ENCODE data around the gene FGGY. TPM values are rescaled to one million over a fixed set of nuclear protein-coding genes. Genes with fewer than 3 reads are reported as not detected.

FGGY gene
- total RNA-seq, 1 experiment from 2014 or later, result 14.6 TPM

GRCh38 chr1:59771361-59771760 is 474.5 kb downstream of the FGGY start:
- H3K79me1 ChIP-seq (ENCODE audit: insufficient read depth, low read depth, low read length, poor library complexity, severe bottlenecking), result no peaks in the 10 kb centered on the region
- no peaks in the 10 kb centered on the region for H3K79me2 ChIP-seq (ENCODE audit: insufficient read depth, low read length)
- no peak overlapping the region for H3K56ac ChIP-seq (ENCODE audit: insufficient read length, low read depth, low read length)
- no peaks in the 10 kb centered on the region for H3K27me3 ChIP-seq (ENCODE audit: insufficient read depth, low read length)
- H3T11ph ChIP-seq (ENCODE audit: low read length), result no peak overlapping the region
- Mint-ChIP-seq H3K27me3 (ENCODE audit: low read depth) (no peaks in the 10 kb centered on the region), H3K4me1 (peaks cover 6 to 11% of the 10 kb centered on the region in 2 experiments), H3K4me3 (no peak overlapping the region), H3K9me3 (no peaks in the 10 kb centered on the region), H3K27ac (no peak overlapping the region), H3K36me3 (ENCODE audit: insufficient read depth in 1 of 3, low read depth in 3 of 3) (no peaks in the 10 kb centered on the region)
- H4K8ac ChIP-seq (replicated peaks; ENCODE audit: insufficient read length, low read depth, low read length), result no peak overlapping the region
- H4K91ac ChIP-seq (ENCODE audit: insufficient read length, low read depth, low read length), result no peak overlapping the region
- no peaks in the 10 kb centered on the region for H3K4me1 ChIP-seq (ENCODE audit: insufficient read depth, low read length)
- no peak for TF ChIP-seq CTCF (conservative IDR thresholded peaks at IDR 0.05)
- no peak overlapping the region for H3K4ac ChIP-seq (ENCODE audit: low read depth, low read length)
- no CpG with 5 or more reads among the region's 3 CpGs for WGBS (ENCODE audit: extremely low coverage, insufficient read length, low lambda C conversion rate)
- no peaks in the 10 kb centered on the region for H4K20me1 ChIP-seq (ENCODE audit: control insufficient read depth, insufficient read depth, insufficient read length)
- no peak overlapping the region for H2BK12ac ChIP-seq (ENCODE audit: insufficient read length, low read depth, low read length)
- H3K9me3 ChIP-seq (ENCODE audit: control insufficient read depth, low read depth, low read length), result no peaks in the 10 kb centered on the region
- no peak overlapping the region for H3K27ac ChIP-seq (ENCODE audit: insufficient read length, low read depth, low read length)
- no peak overlapping the region for H3K9ac ChIP-seq (ENCODE audit: extremely low read depth, insufficient read length, low read length)
- no peak overlapping the region for H2AK5ac ChIP-seq (ENCODE audit: insufficient read length, low read length)
- no peak overlapping the region for H3K14ac ChIP-seq (ENCODE audit: insufficient read depth, low read length)
- no peak overlapping the region for H3K4me2 ChIP-seq (ENCODE audit: insufficient read depth, insufficient read length, low read length)
- no peak overlapping the region for H3K18ac ChIP-seq (ENCODE audit: insufficient read length, low read depth, low read length)
- no peak overlapping the region for H2BK20ac ChIP-seq (ENCODE audit: low read depth, low read length, poor library complexity, severe bottlenecking)
- no peak overlapping the region for H2BK120ac ChIP-seq (ENCODE audit: low read depth, low read length, poor library complexity, severe bottlenecking)
- no peaks in the 10 kb centered on the region for H3K23me2 ChIP-seq (ENCODE audit: insufficient read length, low read depth, low read length, poor library complexity, severe bottlenecking)
- no peak overlapping the region for H2BK15ac ChIP-seq (ENCODE audit: low read depth, low read length)
- no peak overlapping the region for H3K23ac ChIP-seq (ENCODE audit: insufficient read length, low read depth, low read length)
- no peak overlapping the region for H4K5ac ChIP-seq (ENCODE audit: insufficient read length, low read depth, low read length)
- no peak overlapping the region for H2BK5ac ChIP-seq (ENCODE audit: insufficient read length, low read length)
- DNase-seq, result no peak
- H2AFZ ChIP-seq (ENCODE audit: low read length), result no peak overlapping the region
